ENCODE results near the gene ETV1. TPM values are rescaled to one million over a fixed set of nuclear protein-coding genes. Genes with fewer than 3 reads are reported as not detected.

The ETV1 gene
- total RNA-seq (2012; rRNA removed) (17.2 and 21.1 TPM in 2 replicates), polyA plus RNA-seq (2012; rRNA removed) (8.6 and 11.9 TPM in 2 replicates), Bru-seq, nascent RNA (percentile 51 among the genes with signal in this experiment), BruChase-seq, experiment 1, labeled RNA remaining after a 6-hour chase (percentile 43 among the genes with signal in this experiment), BruChase-seq, experiment 2, labeled RNA remaining after a 2-hour chase (percentile 39 among the genes with signal in this experiment)
- polyA plus RNA-seq (2012; cell fraction: cytosol; rRNA removed), result 3.8 and 7.2 TPM in 2 replicates
- polyA plus RNA-seq (2012; cell fraction: nucleus; rRNA removed; ENCODE audit: low replicate concordance), result 7.0 and 10.1 TPM in 2 replicates
- long read RNA-seq, full-length matches to known transcripts, result 3 of 6 reads
- long read RNA-seq, partial matches to known transcripts, result 3 of 6 reads
- long read RNA-seq, other reads (novel, unspliced or antisense), result 0 of 6 reads

DNA sequence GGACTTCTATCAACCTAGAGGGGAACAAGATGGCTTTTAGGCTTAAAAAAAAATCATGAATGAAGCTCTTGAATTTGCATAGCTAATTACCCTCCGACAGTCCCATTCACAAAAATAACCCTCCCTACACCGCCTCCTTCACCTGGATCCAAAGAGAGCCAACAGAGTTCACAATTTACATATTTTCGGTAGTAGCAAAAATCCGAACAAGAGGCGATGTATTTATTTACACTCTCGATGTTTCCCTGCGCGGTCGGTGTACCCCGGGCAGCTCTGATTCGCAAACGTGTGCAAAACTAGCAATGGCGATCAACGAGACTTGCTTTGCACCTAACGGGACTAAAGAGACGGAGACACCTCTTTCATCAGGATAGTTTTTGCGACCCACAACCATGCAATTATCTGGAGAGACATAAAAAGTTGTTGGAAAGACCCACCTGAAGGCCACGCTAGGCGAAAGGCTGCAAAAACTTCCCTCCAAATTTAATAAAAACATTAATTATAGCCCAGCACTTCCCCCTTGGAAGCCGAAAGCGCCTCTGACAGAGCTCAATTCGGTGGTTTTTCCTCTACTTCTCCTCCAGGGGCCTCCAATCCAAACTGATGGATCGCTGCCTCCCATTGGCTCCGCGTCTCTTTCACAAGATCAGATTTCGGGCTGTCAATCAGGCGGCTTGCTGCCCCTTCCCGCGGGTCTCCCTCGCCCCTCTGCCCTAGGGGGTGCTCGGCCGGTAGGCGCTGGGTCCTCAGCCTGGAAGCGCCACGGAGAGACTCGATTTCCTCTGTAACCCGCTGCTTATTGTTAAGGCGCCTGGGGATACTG lies at the start of gene ETV1:
TSS of gene ETV1 (minus strand) at position 541 of the 823 bp plus-strand sequence. CDS start 614 bp downstream, outside the sequence.
- Histone ChIP-seq H3K27me3 (ENCODE audit: control insufficient read depth, insufficient read depth, low read length) (no peaks in the 10 kb centered on the region), H3K79me1 (ENCODE audit: low read depth in 1 of 2, low read length in 2 of 2) (peaks cover 0 to 4% of the 10 kb centered on the region in 2 experiments; a peak in 1 of 4 replicates), H3K4me1 (ENCODE audit: control insufficient read depth, insufficient read depth, low read length) (no peaks in the 10 kb centered on the region), H3K14ac (replicated peaks; ENCODE audit: low read depth, low read length) (peak within 1 kb of the TSS; percentile 74), H3K23ac (ENCODE audit: low read depth, low read length) (peak within 1 kb of the TSS; percentile 91), H3K9me3 (ENCODE audit: control insufficient read depth, insufficient read depth, low read length) (no peaks in the 10 kb centered on the region), H2BK15ac (ENCODE audit: low read depth, low read length) (peak within 1 kb of the TSS; percentile 64), H2BK5ac (ENCODE audit: low read depth, low read length, poor library complexity, severe bottlenecking) (peak within 1 kb of the TSS; percentile 69), H2BK120ac (ENCODE audit: low read depth, low read length) (peak within 1 kb of the TSS; percentile 80), H3K36me3 (ENCODE audit: control insufficient read depth, insufficient read depth, low read length) (no peaks in the 10 kb centered on the region), H3K18ac (ENCODE audit: low read depth, low read length) (peak within 1 kb of the TSS; percentile 83), H3K56ac (ENCODE audit: extremely low read depth, insufficient read depth, low read length) (peak within 1 kb of the TSS; percentile 86), H3K4ac (ENCODE audit: low read depth, low read length) (peak within 1 kb of the TSS; percentile 72), H3K9me1 (ENCODE audit: insufficient read depth, low read length) (no peaks in the 10 kb centered on the region), H2AK9ac (replicated peaks; ENCODE audit: low read depth, low read length, poor library complexity) (peak within 1 kb of the TSS; percentile 63), H4K5ac (ENCODE audit: low read depth, low read length) (peak within 1 kb of the TSS; percentile 21), H4K20me1 (ENCODE audit: insufficient read depth, low read length) (no peaks in the 10 kb centered on the region), H3K4me3 (ENCODE audit: insufficient read depth, low read depth, low read length) (peak within 1 kb of the TSS; percentile 91), H2BK20ac (ENCODE audit: low read depth, low read length) (peak within 1 kb of the TSS; percentile 46), H2AK5ac (ENCODE audit: low read depth, low read length) (peak within 1 kb of the TSS; percentile 59; the same call in 1 of the 2 replicates), H3K27ac (ENCODE audit: insufficient read depth, low read length) (peak within 1 kb of the TSS; percentile 75), H2AFZ (replicated peaks; ENCODE audit: low read length, poor library complexity) (peak within 1 kb of the TSS; percentile 96), H3K4me2 (ENCODE audit: low read depth, low read length) (peak within 1 kb of the TSS; percentile 99), H4K91ac (ENCODE audit: insufficient read depth, low read depth, low read length) (peak within 1 kb of the TSS; percentile 34), H4K8ac (ENCODE audit: low read depth in 2 of 2, low read length in 2 of 2) (peak within 1 kb of the TSS; percentile 8 to 63; a peak in 2 of 4 replicates), H3K9ac (ENCODE audit: low read depth, low read length) (peak within 1 kb of the TSS; percentile 64)
- CTCF ChIA-PET, result interaction anchor here (0.6 to 1.9 kb wide), 11 partner anchors 9 to 468 kb away, joined by 3 to 6 read pairs (median 3); no protein-coding TSS in a partner anchor
- DNase-seq (peak; percentile 60), ATAC-seq (ENCODE audit: low read depth) (peak; percentile 43)
- in situ Hi-C loops (cut with MboI; ENCODE audit: low sequenced_read_pairs) (loop anchor here (25.0 kb wide), 1 partner anchor 1327 kb away; no protein-coding TSS in a partner anchor), intact Hi-C loops (cut with micrococcal nuclease) (loop anchor here (1.0 to 5.0 kb wide), 6 partner anchors 43 to 468 kb away; no protein-coding TSS in a partner anchor), dilution Hi-C loops (cut with HindIII; ENCODE audit: low sequenced_read_pairs, unreplicated experiment) (no loop called here)
- POLR2A ChIA-PET (ENCODE audit: unreplicated experiment), result interaction anchor here (0.6 to 1.4 kb wide), 5 partner anchors 9 to 524 kb away, joined by 3 to 17 read pairs (median 3); no protein-coding TSS in a partner anchor
- no TSS peak for BruUV-seq (replicated peaks)
- 2% methylated on average over 8 of the region's 38 CpGs; no CpG with 5 or more reads in 1 of the 2 experiments for WGBS, 2 experiments (ENCODE audit: extremely low coverage in 2 of 2, insufficient read length in 1 of 2)
- TF ChIP-seq, protein P1, sequence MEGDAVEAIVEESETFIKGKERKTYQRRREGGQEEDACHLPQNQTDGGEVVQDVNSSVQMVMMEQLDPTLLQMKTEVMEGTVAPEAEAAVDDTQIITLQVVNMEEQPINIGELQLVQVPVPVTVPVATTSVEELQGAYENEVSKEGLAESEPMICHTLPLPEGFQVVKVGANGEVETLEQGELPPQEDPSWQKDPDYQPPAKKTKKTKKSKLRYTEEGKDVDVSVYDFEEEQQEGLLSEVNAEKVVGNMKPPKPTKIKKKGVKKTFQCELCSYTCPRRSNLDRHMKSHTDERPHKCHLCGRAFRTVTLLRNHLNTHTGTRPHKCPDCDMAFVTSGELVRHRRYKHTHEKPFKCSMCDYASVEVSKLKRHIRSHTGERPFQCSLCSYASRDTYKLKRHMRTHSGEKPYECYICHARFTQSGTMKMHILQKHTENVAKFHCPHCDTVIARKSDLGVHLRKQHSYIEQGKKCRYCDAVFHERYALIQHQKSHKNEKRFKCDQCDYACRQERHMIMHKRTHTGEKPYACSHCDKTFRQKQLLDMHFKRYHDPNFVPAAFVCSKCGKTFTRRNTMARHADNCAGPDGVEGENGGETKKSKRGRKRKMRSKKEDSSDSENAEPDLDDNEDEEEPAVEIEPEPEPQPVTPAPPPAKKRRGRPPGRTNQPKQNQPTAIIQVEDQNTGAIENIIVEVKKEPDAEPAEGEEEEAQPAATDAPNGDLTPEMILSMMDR (conservative IDR thresholded peaks at IDR 0.05; ENCODE audit: low read depth, low read length), result peak; percentile 37
- TF ChIP-seq, protein P2, sequence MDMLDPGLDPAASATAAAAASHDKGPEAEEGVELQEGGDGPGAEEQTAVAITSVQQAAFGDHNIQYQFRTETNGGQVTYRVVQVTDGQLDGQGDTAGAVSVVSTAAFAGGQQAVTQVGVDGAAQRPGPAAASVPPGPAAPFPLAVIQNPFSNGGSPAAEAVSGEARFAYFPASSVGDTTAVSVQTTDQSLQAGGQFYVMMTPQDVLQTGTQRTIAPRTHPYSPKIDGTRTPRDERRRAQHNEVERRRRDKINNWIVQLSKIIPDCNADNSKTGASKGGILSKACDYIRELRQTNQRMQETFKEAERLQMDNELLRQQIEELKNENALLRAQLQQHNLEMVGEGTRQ (IDR thresholded peaks at IDR 0.05; ENCODE audit: low read depth, low read length), result no peak
- TF ChIP-seq BHLHE40 (IDR thresholded peaks at IDR 0.05; ENCODE audit: low read depth, low read length) (no peak), CEBPB (IDR thresholded peaks at IDR 0.05; ENCODE audit: low read depth, low read length) (peak; percentile 77; the same call in 1 of the 2 replicates), MXI1 (IDR thresholded peaks at IDR 0.05; ENCODE audit: borderline replicate concordance, low read depth, low read length) (no peak), MAFK (IDR thresholded peaks at IDR 0.05; ENCODE audit: low read depth, low read length) (peak; percentile 50), MAZ (IDR thresholded peaks at IDR 0.05; ENCODE audit: borderline replicate concordance, low read depth, low read length) (no peak), RFX5 (IDR thresholded peaks at IDR 0.05; ENCODE audit: low read depth, low read length) (no peak), NFE2L2 (IDR thresholded peaks at IDR 0.05; ENCODE audit: low read depth, low read length) (no peak)
- TF ChIP-seq, protein P3, sequence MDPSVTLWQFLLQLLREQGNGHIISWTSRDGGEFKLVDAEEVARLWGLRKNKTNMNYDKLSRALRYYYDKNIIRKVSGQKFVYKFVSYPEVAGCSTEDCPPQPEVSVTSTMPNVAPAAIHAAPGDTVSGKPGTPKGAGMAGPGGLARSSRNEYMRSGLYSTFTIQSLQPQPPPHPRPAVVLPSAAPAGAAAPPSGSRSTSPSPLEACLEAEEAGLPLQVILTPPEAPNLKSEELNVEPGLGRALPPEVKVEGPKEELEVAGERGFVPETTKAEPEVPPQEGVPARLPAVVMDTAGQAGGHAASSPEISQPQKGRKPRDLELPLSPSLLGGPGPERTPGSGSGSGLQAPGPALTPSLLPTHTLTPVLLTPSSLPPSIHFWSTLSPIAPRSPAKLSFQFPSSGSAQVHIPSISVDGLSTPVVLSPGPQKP (IDR thresholded peaks at IDR 0.05; ENCODE audit: borderline replicate concordance, low read depth, low read length), result no peak
